ENCODE results near the gene DCAF17.
"Not testable (repeated sequence)": the region's sequence is repeated elsewhere in the genome, so short reads cannot be mapped to it uniquely, and the experiment has no call there.

DCAF17 gene

DNA sequence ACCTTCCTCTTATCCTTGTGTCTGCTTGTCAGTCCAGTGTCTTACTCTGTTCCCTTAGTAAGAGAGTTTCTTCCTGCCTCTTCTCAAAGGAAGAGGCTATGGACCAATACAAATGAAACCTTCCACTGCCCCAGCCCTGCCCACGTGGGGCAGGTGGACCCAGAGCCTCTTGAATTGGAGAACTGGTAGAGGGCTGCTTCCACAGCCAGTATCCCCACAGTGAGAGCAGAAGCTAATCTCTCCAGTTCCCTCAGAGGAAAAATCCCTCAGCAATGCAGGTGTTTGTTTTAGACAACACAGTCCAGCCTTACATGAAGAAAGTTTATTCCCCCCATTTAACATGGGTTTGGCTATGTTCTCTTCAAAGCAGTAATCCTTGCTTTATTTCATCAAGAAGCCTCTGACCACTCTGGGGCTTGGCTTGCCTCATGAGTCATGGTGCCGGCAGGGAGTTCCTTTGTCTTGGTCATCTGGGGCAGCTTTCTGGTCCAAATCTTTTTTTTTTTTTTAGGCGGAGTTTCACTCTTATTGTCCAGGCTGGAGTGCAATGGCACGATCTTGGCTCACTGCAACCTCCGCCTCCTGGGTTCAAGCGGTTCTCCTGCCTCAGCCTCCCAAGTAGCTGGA is 81.8 kb downstream of the DCAF17 start:
- H3K4me1 ChIP-seq (ENCODE audit: insufficient read depth, low read length) = no peaks in the 10 kb centered on the region

DNA sequence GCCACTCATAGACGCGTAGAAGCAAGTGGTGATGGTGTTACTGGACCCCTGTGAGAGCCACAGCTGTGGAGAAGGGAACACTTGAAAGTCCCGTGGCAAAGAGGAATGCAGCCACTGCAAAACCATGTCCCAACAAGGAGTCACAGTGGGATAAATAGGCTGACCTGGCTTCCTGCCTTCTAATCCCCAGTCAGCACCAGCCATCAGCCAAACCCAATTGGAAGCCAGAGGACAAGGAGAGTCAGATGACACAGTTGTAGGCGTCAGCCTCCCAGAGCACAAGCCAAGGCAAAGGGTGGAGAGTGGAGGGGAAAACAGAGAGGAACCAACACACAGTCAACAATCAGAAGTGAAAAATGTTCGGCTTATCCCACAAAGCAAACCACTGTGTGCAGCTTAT is 82.8 kb downstream of the DCAF17 start:
- no peak overlapping the region for H3K4me3 ChIP-seq (ENCODE audit: low read length)
- peaks cover 8% of the 10 kb centered on the region for H3K4me1 ChIP-seq (ENCODE audit: insufficient read depth, low read length)
- no peaks in the 10 kb centered on the region for H3K9me3 ChIP-seq (ENCODE audit: low read length)
- H3K36me3 ChIP-seq (ENCODE audit: insufficient read depth, low read length) = no peaks in the 10 kb centered on the region
- no peaks in the 10 kb centered on the region for H3K27me3 ChIP-seq (ENCODE audit: insufficient read depth, low read length)
- no peak overlapping the region for H2AFZ ChIP-seq (ENCODE audit: low read depth, low read length)

More for the DNA sequence above, 81.8 kb downstream of the DCAF17 start:
- no peaks in the 10 kb centered on the region for H3K36me3 ChIP-seq (ENCODE audit: insufficient read depth, low read length)
- no peaks in the 10 kb centered on the region for H3K27me3 ChIP-seq (ENCODE audit: insufficient read depth, low read length)
- no peaks in the 10 kb centered on the region for H3K9me3 ChIP-seq (ENCODE audit: low read length)
- no peak overlapping the region for H2AFZ ChIP-seq (ENCODE audit: low read depth, low read length)
- H3K4me3 ChIP-seq (ENCODE audit: low read length) = no peak overlapping the region

DNA sequence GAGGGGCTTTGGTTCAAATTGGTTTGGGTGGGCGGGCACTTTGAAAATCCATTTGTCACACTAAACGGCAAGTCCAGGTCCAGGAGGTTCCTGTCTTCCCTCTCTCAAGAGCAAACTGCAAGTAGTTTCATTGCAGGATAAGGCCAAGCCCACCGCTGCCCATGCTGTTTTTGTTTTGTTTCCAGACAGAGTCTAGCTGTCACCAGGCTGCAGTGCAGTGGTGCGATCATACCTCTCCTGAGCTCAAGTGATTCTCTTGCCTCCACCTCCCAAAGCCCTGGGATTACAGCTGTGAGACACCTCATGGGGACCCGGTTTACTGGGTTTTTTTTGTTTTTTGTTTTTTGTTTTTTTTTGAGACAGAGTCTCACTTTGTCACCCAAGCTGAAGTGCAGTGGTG is 86.4 kb downstream of the DCAF17 start:
- Histone ChIP-seq H3K4me1 (ENCODE audit: insufficient read depth, low read length) (peaks cover 8% of the 10 kb centered on the region), H3K27me3 (ENCODE audit: insufficient read depth, low read length) (no peaks in the 10 kb centered on the region), H3K4me3 (ENCODE audit: low read length) (no peak overlapping the region), H2AFZ (ENCODE audit: low read depth, low read length) (no peak overlapping the region), H3K36me3 (ENCODE audit: insufficient read depth, low read length) (no peaks in the 10 kb centered on the region), H3K9me3 (ENCODE audit: low read length) (no peaks in the 10 kb centered on the region)

DNA sequence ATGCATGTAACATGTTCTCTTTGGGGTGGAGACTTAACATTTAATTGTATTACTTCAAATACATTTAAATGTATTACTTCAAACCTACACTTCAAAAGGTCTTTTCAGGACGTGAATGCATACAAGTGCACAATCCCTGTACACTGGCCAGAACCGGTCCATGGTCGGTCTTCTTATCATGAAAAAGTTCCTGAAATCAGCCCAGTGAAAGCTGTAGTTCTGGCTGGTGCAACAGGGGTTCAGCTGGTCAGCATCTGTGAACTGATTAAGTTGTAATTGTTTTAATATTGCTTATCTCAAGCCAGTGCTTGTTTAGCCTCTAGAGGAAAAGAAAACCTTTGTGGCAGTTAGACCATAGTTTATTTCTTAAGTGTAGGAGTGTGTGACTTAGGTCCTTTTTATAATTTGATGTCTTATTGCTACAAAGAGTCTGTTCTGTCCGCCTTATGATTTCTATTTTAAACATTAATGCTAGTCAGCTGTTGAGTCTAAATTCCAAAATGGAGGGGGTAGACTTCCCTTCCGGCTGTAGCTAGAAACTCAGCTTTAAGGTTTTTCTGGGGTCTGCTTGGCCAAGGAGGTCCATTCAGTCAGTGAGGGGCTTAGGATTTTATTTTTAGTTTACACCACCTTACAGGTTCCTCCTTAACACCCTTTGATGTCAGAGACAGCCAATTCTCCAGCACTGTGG is 87.5 kb downstream of the DCAF17 start:
- no peaks in the 10 kb centered on the region for H3K27me3 ChIP-seq (ENCODE audit: insufficient read depth, low read length)
- peak overlapping the region; percentile 83 for H2AFZ ChIP-seq (ENCODE audit: low read depth, low read length)
- peak overlapping the region; percentile 92 for H3K4me3 ChIP-seq (ENCODE audit: low read length)
- H3K9me3 ChIP-seq (ENCODE audit: low read length) = no peaks in the 10 kb centered on the region
- H3K36me3 ChIP-seq (ENCODE audit: insufficient read depth, low read length) = no peaks in the 10 kb centered on the region
- H3K4me1 ChIP-seq (ENCODE audit: insufficient read depth, low read length) = peaks cover 8% of the 10 kb centered on the region

DNA sequence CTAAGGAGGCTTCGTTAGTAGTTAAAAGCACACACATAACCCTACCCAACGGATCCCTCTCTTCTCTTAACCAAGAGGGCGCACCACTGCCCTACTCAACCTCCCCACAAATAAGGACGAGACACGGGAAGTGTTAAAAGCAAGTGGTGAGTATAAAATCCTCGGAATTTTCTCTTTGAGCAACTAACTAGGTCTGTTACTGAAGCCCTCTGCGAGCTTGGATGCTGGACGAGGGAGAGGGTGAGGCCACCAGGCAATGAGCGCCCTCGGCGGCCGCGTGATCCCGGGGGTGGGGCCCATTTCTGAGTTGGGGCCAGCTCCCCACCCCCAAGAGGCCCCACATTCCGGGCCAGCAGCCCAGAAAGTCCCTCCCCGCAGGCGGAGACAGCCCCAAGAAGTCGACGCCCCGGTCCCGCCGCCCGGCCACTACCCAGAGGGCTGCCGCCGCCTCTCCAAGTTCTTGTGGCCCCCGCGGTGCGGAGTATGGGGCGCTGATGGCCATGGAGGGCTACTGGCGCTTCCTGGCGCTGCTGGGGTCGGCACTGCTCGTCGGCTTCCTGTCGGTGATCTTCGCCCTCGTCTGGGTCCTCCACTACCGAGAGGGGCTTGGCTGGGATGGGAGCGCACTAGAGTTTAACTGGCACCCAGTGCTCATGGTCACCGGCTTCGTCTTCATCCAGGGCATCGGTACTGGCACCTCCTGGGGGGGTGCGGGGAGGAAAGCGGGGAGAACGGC is 88.2 kb downstream of the DCAF17 start, which contains the start of gene CYBRD1:
Gene CYBRD1, plus strand, starts transcription at position 423 of the 736 bp plus-strand sequence. Its CDS starts 72 bp downstream, at position 495.
- Histone ChIP-seq H3K27me3 (ENCODE audit: insufficient read depth, low read length) (no peaks in the 10 kb centered on the region), H3K4me3 (ENCODE audit: low read length) (peak within 1 kb of the TSS; percentile 92), H3K9me3 (ENCODE audit: low read length) (no peaks in the 10 kb centered on the region), H3K36me3 (ENCODE audit: insufficient read depth, low read length) (no peaks in the 10 kb centered on the region), H3K4me1 (ENCODE audit: insufficient read depth, low read length) (peaks cover 8% of the 10 kb centered on the region), H2AFZ (ENCODE audit: low read depth, low read length) (peak within 1 kb of the TSS; percentile 83)

DNA sequence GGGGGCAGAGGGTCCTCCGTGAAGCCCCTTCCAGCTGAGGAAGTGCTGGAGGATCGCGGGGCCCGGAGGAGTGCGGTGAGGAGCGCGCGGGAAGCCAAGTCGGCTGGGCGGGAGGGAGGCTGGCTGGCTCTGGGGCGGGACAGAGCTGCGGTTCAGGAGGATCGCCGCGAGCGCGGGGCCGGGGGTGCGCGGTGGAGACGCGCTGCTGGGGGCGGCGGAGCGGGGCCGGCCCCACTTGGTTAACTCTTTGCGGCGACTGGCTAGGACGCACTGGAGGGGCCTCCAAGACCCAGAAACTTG is 88.7 kb downstream of the DCAF17 start:
- Histone ChIP-seq H2AFZ (ENCODE audit: low read depth, low read length) (peak overlapping the region; percentile 83), H3K27me3 (ENCODE audit: insufficient read depth, low read length) (no peaks in the 10 kb centered on the region), H3K9me3 (ENCODE audit: low read length) (no peaks in the 10 kb centered on the region), H3K4me3 (ENCODE audit: low read length) (peak overlapping the region; percentile 92), H3K36me3 (ENCODE audit: insufficient read depth, low read length) (no peaks in the 10 kb centered on the region), H3K4me1 (ENCODE audit: insufficient read depth, low read length) (peaks cover 8% of the 10 kb centered on the region)

DNA sequence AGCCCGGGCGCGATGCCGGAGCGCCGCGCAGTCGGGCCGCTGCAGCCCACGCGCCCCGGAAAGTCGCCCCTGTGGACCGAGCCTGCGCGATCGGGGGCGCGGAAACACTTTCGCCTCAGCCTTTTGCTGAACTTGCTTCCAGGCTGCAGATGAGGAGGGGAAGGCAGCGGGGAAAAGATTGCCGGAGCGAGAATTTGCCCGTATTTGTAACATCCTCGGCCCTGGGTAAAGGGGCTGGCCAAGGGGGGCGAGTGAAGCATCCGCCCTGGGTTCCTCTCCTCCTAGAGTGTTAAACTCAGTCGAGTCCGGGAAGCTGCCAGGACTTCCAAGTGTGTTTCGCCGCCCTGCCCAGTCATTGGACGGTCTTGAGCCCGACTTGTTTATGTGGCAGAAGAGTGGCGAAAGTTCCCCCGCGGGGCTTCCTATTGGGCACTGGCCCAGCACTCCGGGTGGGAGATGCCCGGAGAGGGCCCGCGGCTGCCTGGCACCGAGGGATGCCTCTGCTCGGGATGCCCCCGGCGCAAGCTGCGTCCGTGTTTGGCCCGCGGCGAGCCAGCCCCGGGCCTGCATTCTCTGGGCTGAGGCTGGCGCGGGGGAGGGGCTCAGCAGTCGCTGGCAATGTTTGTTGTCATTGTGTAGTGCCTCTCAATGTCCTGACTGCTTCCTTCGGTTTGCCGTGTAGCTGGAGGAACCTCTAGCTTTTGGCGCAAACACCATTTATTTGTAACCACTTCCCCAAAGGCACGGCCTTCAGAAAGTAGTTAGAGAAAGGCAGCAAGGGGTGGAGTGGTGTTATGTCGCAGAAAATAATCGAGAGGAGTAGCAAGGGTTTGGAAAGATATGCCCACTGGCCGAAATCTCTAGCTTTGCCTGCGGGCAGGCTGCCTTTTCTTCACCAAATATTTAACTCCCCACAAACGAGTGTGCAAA is 89.3 kb downstream of the DCAF17 start:
- H3K36me3 ChIP-seq (ENCODE audit: insufficient read depth, low read length) = no peaks in the 10 kb centered on the region
- peak overlapping the region; percentile 92 for H3K4me3 ChIP-seq (ENCODE audit: low read length)
- H3K27me3 ChIP-seq (ENCODE audit: insufficient read depth, low read length) = no peaks in the 10 kb centered on the region
- H2AFZ ChIP-seq (ENCODE audit: low read depth, low read length) = peak overlapping the region; percentile 83
- H3K4me1 ChIP-seq (ENCODE audit: insufficient read depth, low read length) = peaks cover 8% of the 10 kb centered on the region
- no peaks in the 10 kb centered on the region for H3K9me3 ChIP-seq (ENCODE audit: low read length)

- Histone ChIP-seq H3K36me3 (ENCODE audit: insufficient read depth, low read length) (no peaks in the 10 kb centered on the region), H2AFZ (ENCODE audit: low read depth, low read length) (peak overlapping the region; percentile 83), H3K9me3 (ENCODE audit: low read length) (no peaks in the 10 kb centered on the region), H3K27me3 (ENCODE audit: insufficient read depth, low read length) (no peaks in the 10 kb centered on the region), H3K4me1 (ENCODE audit: insufficient read depth, low read length) (peaks cover 8% of the 10 kb centered on the region), H3K4me3 (ENCODE audit: low read length) (peak overlapping the region; percentile 92)
Measured at GRCh38 chr2:171524018-171524401, 90.0 kb downstream of the DCAF17 start.

GRCh38 chr2:171529914-171530313 is 95.9 kb downstream of the DCAF17 start:
- Histone ChIP-seq H3K36me3 (ENCODE audit: insufficient read depth, low read length) (no peaks in the 10 kb centered on the region), H3K4me3 (ENCODE audit: low read length) (no peak overlapping the region), H2AFZ (ENCODE audit: low read depth, low read length) (no peak overlapping the region), H3K9me3 (ENCODE audit: low read length) (peaks cover 4% of the 10 kb centered on the region), H3K4me1 (ENCODE audit: insufficient read depth, low read length) (no peaks in the 10 kb centered on the region), H3K27me3 (ENCODE audit: insufficient read depth, low read length) (no peaks in the 10 kb centered on the region)

DNA sequence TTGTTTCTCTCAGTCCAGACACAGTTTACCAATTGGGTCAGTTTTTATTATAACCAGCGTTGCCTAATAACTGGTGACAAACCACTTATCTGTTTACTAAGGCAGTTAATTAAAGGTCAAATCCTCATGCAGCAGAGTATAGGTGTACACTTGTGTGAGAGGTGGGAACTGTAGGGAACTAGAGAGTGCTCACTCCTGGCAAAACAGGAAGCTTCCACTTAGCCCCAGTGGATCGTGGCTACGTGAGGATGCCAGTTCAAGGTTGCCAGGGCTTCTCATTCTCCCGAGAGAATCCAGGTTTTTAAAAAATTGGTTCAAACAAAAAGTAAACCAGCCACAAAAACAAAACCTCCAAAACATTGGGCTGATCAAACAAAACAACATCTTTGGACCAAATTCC is 96.4 kb downstream of the DCAF17 start:
- Histone ChIP-seq H3K27me3 (ENCODE audit: insufficient read depth, low read length) (no peaks in the 10 kb centered on the region), H3K9me3 (ENCODE audit: low read length) (peaks cover 4% of the 10 kb centered on the region)

DNA sequence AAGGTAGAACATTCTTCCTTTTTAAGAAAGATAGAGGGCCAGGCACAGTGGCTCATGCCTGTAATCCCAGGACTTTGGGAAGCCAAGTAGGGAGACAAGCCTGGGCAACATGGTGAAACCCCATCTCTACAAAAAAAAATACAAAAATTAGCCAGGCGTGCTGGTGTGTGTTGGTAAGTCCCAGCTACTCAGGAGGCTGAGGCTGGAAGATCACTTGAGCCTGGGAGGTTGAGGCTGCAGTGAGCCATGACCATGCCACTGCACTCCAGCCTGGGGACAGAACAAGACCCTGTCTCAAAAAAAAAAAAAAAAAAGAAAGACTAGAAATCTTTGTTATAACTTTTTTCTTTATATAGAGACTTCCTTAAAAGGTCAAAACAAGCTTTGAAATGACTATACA is 96.8 kb downstream of the DCAF17 start:
- H3K9me3 ChIP-seq (ENCODE audit: low read length); H3K4me3 ChIP-seq (ENCODE audit: low read length); H3K36me3 ChIP-seq (ENCODE audit: insufficient read depth, low read length); H2AFZ ChIP-seq (ENCODE audit: low read depth, low read length); H3K4me1 ChIP-seq (ENCODE audit: insufficient read depth, low read length); H3K27me3 ChIP-seq (ENCODE audit: insufficient read depth, low read length): not testable (repeated sequence)

More for the DNA sequence above, 96.4 kb downstream of the DCAF17 start:
- Histone ChIP-seq H3K4me3 (ENCODE audit: low read length) (no peak overlapping the region), H3K36me3 (ENCODE audit: insufficient read depth, low read length) (no peaks in the 10 kb centered on the region), H3K4me1 (ENCODE audit: insufficient read depth, low read length) (no peaks in the 10 kb centered on the region), H2AFZ (ENCODE audit: low read depth, low read length) (no peak overlapping the region)

GRCh38 chr2:171531291-171531690 is 97.3 kb downstream of the DCAF17 start:
- no peaks in the 10 kb centered on the region for H3K27me3 ChIP-seq (ENCODE audit: insufficient read depth, low read length)
- H3K4me3 ChIP-seq (ENCODE audit: low read length) = no peak overlapping the region
- no peaks in the 10 kb centered on the region for H3K4me1 ChIP-seq (ENCODE audit: insufficient read depth, low read length)
- no peaks in the 10 kb centered on the region for H3K36me3 ChIP-seq (ENCODE audit: insufficient read depth, low read length)
- H3K9me3 ChIP-seq (ENCODE audit: low read length) = peaks cover 4% of the 10 kb centered on the region
- H2AFZ ChIP-seq (ENCODE audit: low read depth, low read length) = no peak overlapping the region
